Fibroblast of skin of right biceps (primary cell): ENCODE data around the gene ROR2.

Experiments
- DNase-seq: peaks from one replicate; pipeline ENCODE4 v3.0.0-alpha.2; 2013

Gene ROR2

DNA sequence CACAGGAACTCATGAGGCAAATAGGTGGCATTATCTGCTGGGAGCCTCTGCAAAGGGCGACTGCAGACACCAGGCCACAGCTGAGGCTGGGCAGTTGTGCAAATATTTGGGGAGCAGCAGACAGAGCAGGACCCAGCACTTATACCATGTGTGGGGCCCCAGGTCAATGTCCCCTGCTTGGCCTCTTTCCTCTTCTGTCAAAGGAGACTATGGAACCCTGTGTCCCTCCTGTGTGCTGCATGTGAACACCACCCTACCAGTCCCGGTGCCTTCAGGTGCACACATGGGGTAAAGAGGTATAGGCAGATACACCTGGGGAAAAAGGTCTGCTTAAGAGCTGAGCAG lies 50.8 kb downstream of the ROR2 start:
- no peak for DNase-seq

DNA sequence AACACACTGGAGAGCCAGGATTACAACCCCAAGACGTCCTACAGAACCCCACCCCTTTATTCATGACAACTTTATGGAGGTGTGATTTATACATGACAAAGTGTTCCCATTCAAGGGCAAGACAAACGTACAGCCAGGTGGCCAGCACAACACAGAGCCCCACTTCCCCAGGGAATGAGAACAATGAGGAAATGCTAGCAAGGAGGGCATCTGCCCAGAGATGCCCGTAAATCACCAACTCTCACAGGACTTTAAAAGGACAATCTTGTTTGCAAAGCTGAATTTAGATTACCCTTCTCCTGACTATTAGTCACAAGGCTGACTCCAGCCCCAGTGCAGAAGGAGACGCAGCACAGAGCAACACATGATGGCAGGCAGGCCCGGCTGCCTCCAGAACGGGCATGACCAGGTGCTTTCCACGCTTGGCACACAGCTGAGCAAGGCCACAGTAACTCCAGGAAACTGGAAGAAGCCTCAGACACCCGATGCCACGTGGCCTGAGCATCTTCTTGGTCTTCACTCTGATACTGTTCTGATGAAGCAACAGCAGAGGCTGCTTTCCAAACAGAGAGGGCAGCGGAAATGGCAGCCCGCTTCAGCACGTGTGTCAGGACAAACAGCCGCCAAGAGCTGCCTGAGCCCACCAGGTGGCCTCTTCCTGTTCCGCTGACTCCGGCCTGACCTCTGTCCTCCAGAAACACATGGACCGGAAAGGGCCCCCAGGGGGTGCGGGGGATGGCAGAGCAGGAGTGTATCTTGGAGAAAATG lies 51.4 kb downstream of the ROR2 start:
- DNase-seq, result peak; percentile 34

DNA sequence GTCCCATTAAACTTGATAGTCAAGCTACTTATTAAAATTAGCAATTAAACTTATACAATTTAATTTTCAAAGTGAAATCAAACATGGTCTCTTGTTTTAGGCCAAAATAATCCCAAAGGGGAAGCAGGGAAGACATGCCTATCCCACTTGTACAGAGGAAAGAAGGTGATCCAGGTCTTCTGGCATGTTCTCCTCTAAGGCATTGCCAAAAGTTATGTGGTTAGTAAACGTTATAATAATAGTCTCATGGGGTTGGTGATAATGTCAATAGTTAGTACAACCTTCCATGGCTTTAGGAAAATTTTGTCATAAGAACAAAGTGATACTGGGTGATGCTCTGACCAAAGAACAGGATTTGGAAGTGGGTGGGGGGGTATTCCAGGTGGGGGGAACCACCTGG lies 52.8 kb downstream of the ROR2 start:
- peak; percentile 61 for DNase-seq

DNA sequence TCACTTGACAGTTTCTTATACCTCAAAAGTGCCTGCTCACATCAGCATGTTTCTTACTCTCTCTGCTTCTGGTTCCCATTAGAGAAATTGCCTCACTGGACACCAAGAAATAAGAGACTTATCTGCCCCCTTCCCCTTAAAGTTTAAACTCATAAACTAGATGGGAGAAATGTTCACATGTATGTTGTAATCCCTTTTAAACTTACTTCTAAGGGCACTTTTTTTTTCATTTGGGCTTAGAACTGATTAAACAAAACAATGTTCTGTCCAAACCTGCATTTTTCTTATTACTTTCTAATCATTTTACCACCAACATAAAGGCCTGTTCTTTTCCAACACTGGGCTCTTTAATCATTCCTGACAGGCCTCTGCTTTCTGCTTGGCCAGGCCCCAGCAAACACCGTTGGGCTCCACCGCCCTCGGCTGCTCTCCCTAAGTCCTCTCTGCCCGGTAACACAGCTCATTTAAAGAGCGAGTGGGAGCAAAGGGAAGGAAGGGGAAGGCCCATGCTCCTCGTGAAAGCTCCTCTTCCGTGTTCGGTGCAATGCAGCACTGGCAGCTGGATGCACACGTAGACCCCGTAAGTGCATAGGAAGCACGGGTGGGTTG lies 53.4 kb downstream of the ROR2 start:
- DNase-seq, result peak; percentile 62

- no peak for DNase-seq
These were observed 53.9 kb downstream of the ROR2 start for GRCh38 chr9:91896097-91896496.

- no peak for DNase-seq
These were observed 55.5 kb downstream of the ROR2 start for GRCh38 chr9:91894536-91894935.

GRCh38 chr9:91894023-91894422 lies 56.0 kb downstream of the ROR2 start:
- DNase-seq, result no peak

- DNase-seq, result no peak
These were observed 58.1 kb downstream of the ROR2 start for GRCh38 chr9:91891915-91892314.

DNA sequence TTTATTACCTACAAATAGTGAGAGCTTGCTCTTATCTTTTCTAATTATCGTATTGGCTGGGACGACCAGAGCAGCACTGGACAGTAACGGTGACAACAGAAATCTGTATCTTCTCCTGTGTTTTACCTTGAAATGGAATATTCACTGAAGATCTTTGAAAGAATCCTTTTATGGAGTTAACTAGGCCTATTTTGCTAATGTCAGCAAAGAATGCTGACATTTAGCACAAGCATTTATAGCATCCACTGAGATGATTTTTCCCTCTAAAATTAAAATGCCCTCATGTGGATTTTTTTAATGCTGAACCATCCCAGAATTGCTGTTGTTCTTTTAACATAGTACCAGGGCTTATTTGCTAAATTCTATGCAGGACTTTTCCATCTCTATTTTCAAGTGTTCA lies 59.4 kb downstream of the ROR2 start:
- no peak for DNase-seq

- DNase-seq, result no peak
These were observed 60.7 kb downstream of the ROR2 start for GRCh38 chr9:91889161-91889911.

- no peak for DNase-seq
These were observed 63.5 kb downstream of the ROR2 start for GRCh38 chr9:91886414-91887076.

DNA sequence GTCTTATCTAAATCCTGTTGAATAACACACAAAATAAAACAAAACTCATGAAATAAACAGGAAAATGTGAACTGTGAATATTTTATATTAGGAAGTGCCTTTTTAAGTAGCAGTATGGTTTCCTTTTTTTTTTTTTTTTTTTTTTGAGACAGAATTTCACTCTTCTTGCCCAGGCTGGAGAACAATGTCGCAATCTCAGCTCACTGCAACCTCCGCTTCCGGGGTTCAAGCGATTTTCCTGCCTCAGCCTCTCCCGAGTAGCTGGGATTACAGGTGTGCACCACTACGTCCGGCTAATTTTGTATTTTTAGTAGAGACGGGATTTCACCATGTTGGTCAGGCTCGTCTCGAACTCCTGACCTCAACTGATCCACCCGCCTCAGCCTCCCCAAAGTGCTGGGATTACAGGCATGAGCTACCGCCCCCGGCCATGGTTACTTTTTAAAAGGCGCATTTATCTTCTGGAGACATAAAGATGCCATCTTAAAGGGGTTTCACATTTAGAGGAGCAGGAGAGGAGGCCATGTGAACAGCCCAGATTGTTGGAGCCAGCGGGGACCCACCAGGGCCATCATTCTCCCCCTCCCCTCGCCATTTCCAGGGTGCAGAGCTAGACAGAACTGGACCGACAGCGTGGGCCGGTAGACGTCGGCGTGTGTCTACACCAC lies 64.1 kb downstream of the ROR2 start:
- no peak for DNase-seq

- peak; percentile 81 for DNase-seq
These were observed 65.0 kb downstream of the ROR2 start for GRCh38 chr9:91884696-91885687.

GRCh38 chr9:91884153-91884552 lies 65.9 kb downstream of the ROR2 start:
- no peak for DNase-seq

- DNase-seq, result no peak
These were observed 66.5 kb downstream of the ROR2 start for GRCh38 chr9:91883503-91883902.

DNA sequence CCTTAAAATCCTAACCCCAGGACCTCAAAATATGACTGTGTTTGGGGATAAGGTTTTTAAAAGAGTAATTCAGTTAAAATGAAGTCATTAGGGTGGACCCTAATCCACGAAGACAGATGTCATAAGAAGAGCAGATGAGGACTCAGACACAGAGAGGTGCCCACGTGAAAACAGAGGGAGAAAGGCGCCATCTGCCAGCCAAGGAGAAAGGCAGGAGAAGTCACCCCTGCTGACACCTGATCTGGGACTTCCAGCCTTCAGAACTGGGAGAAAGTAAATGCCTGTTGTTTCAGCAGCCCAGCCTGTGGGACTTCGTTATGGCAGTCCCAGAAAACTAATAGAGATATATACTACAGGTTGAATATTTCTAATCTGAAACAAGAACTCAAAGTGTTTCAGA lies 67.4 kb downstream of the ROR2 start:
- DNase-seq, result no peak

- DNase-seq, result no peak
These were observed 69.6 kb downstream of the ROR2 start for GRCh38 chr9:91880378-91880972.

DNA sequence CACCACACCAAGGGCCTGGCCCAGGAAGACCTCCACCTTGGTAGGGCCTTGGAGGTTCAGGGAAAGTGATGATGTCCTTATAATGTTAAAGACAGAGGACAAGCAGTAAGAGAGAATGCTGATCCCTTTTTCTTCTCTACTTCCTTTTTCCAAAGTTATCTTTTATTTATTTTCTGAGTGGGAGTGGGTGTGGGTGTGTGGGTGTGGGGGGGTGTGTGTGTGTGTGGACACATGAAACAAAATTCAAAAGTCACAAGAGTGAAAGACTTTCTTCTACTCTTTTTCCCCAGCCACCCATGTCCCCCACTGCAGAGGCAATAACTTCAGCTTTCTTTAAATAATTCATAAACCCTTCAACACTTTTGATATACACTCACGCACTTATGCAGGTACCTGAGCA lies 70.8 kb downstream of the ROR2 start:
- DNase-seq, result no peak

- peak; percentile 51 for DNase-seq
These were observed 76.4 kb downstream of the ROR2 start for GRCh38 chr9:91873637-91874051.

- DNase-seq, result peak; percentile 70
These were observed 81.2 kb downstream of the ROR2 start for GRCh38 chr9:91868732-91869391.

GRCh38 chr9:91867740-91868139 lies 82.3 kb downstream of the ROR2 start:
- DNase-seq, result no peak
